ENCODE data around the gene EFEMP2. TPM values are rescaled to one million over a fixed set of nuclear protein-coding genes. Genes with fewer than 3 reads are reported as not detected.

Gene EFEMP2
- total RNA-seq, 1 experiment from 2014 or later: 23.7 TPM

- ChIA-PET CTCF (interaction anchor here (1.0 kb wide), 1 partner anchor 8 kb away, joined by 3 read pairs; no protein-coding TSS in a partner anchor), POLR2A (interaction anchor here (0.6 to 0.7 kb wide), 2 partner anchors 8 to 12 kb away, joined by 3 read pairs; no protein-coding TSS in a partner anchor)
- no peak overlapping the region for H3K4me3 ChIP-seq (ENCODE audit: low read depth in 2 of 2, low read length in 2 of 2)
- ATAC-seq: peak; percentile 1; the same call in 1 of the 2 replicates
- H3K27me3 ChIP-seq (ENCODE audit: control insufficient read depth, insufficient read depth, low read length): no peaks in the 10 kb centered on the region
- H3K4me1 ChIP-seq (ENCODE audit: control insufficient read depth, insufficient read depth, low read length): peaks cover 65% of the 10 kb centered on the region
- peak overlapping the region; percentile 99 for H3K27ac ChIP-seq (ENCODE audit: low read length)
- BruUV-seq (replicated peaks): no TSS peak
- no peak for DNase-seq (ENCODE audit: low read depth, low spot score)
- intact Hi-C loops (cut with micrococcal nuclease; ENCODE audit: unreplicated experiment) (no loop called here), in situ Hi-C loops (cut with HindIII; ENCODE audit: low pct_unique_long_range_greater_than_20kb, low sequenced_read_pairs) (no loop called here)
- H3K36me3 ChIP-seq (ENCODE audit: control insufficient read depth, insufficient read depth, low read length): no peaks in the 10 kb centered on the region
- no peaks in the 10 kb centered on the region for H3K9me3 ChIP-seq (ENCODE audit: control insufficient read depth, insufficient read depth, low read depth, low read length)
- TF ChIP-seq REST (IDR thresholded peaks at IDR 0.05; ENCODE audit: insufficient read depth in 1 of 2, low read depth in 2 of 2, low read length in 1 of 2): no peak
- no peak; the same call in 1 of the 2 replicates for TF ChIP-seq POLR2AphosphoS5 (IDR thresholded peaks at IDR 0.05; ENCODE audit: low read depth, low read length)
- no peak for TF ChIP-seq SIN3A (IDR thresholded peaks at IDR 0.05; ENCODE audit: borderline replicate concordance, insufficient read depth, low read depth, low read length)
- peak; percentile 83 for TF ChIP-seq TCF7L2 (IDR thresholded peaks at IDR 0.05; ENCODE audit: low read depth, low read length)
- TF ChIP-seq CTCF (IDR thresholded peaks at IDR 0.05): no peak
Observed at GRCh38 chr11:65903715-65904114, 31.1 kb upstream of the EFEMP2 start.

DNA sequence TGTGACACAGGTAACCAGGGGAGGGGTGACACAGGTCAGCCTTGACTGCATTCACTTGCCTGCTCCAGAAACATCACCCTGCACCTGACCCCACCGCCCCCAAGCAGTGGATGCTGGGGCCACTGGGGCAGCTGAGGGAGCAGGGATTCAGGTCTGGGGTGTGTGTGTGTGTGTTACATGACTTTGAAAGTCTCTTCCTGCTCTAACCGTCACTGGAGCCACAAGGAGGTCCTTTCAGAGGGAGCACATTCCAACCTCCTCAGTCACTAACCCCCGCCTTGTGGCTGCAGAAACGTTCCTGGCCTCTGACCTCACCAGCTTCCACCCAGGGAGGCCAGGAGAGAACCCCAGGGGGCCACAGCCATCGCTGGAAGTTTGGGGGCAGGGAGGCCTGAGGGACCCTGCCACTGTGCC is 30.5 kb upstream of the EFEMP2 start:
- TF ChIP-seq POLR2AphosphoS5 (IDR thresholded peaks at IDR 0.05; ENCODE audit: low read depth, low read length) (peak; percentile 92), REST (IDR thresholded peaks at IDR 0.05; ENCODE audit: insufficient read depth in 1 of 2, low read depth in 2 of 2, low read length in 1 of 2) (no peak), TCF7L2 (IDR thresholded peaks at IDR 0.05; ENCODE audit: low read depth, low read length) (no peak), SIN3A (IDR thresholded peaks at IDR 0.05; ENCODE audit: borderline replicate concordance, insufficient read depth, low read depth, low read length) (peak; percentile 83; the same call in 1 of the 2 replicates), CTCF (IDR thresholded peaks at IDR 0.05) (no peak)
- ATAC-seq (peak; percentile 69), DNase-seq (ENCODE audit: low read depth, low spot score) (peak; percentile 95)
- Histone ChIP-seq H3K27ac (ENCODE audit: low read length) (peak overlapping the region; percentile 99), H3K4me1 (ENCODE audit: control insufficient read depth, insufficient read depth, low read length) (peaks cover 59% of the 10 kb centered on the region), H3K4me3 (ENCODE audit: low read depth in 2 of 2, low read length in 2 of 2) (peak overlapping the region in 1 of 2 experiments; percentile 15; a peak in 2 of 4 replicates), H3K27me3 (ENCODE audit: control insufficient read depth, insufficient read depth, low read length) (no peaks in the 10 kb centered on the region), H3K9me3 (ENCODE audit: control insufficient read depth, insufficient read depth, low read depth, low read length) (no peaks in the 10 kb centered on the region), H3K36me3 (ENCODE audit: control insufficient read depth, insufficient read depth, low read length) (no peaks in the 10 kb centered on the region; the same call in 1 of the 2 replicates)
- in situ Hi-C loops (cut with HindIII; ENCODE audit: low pct_unique_long_range_greater_than_20kb, low sequenced_read_pairs): no loop called here
- no TSS peak for BruUV-seq (replicated peaks)
- intact Hi-C loops (cut with micrococcal nuclease; ENCODE audit: unreplicated experiment): no loop called here
- CTCF ChIA-PET: interaction anchor here (1.0 kb wide), 1 partner anchor 9 kb away, joined by 3 read pairs; no protein-coding TSS in a partner anchor
- POLR2A ChIA-PET: interaction anchor here (0.7 to 3.4 kb wide), 2 partner anchors 9 to 14 kb away, joined by 3 to 35 read pairs; no protein-coding TSS in a partner anchor

Data from Panc1 (cell line).